Vagina (tissue), 2 donors: ENCODE data around the gene METTL16.
A peak's percentile ranks its signal among the peaks of the same experiment; 100 is the strongest.

ENCODE experiments used
- CTCF ChIP-seq, 3 experiments: fragments of 450-650 bp in 2 of 3; fragments of 200-600 bp in 1 of 3; sonication (generic) in 1 of 3; IDR thresholded peaks; one replicate each; pipeline ENCODE4 v1.5.1; 2017 to 2019; ENCODE audit warnings: antibody characterized with exemption in 3 of 3, mild to moderate bottlenecking in 2 of 3, moderate library complexity in 2 of 3
- POLR2A ChIP-seq, 2 donors: fragments of 450-650 bp; IDR thresholded peaks; one replicate each; pipeline ENCODE4 v1.6.1; 2017; ENCODE audit warnings: antibody characterized with exemption in 2 of 2, mild to moderate bottlenecking in 2 of 2, moderate library complexity in 2 of 2
- POLR2AphosphoS5 ChIP-seq, 2 donors: sonication (generic); formaldehyde crosslinking; IDR thresholded peaks; one replicate each; pipeline ENCODE4 v1.9.0; 2017; ENCODE audit warnings: antibody characterized with exemption in 2 of 2, mild to moderate bottlenecking in 2 of 2, low read depth in 1 of 2; ENCODE audit not compliant: insufficient read depth in 1 of 2

GRCh38 chr17:2406903-2407790 is 104.5 kb downstream of the METTL16 start:
- peak; percentile 79 to 92 for TF ChIP-seq POLR2AphosphoS5 (IDR thresholded peaks at IDR 0.05; ENCODE audit: insufficient read depth in 1 of 2, low read depth in 1 of 2)
- TF ChIP-seq CTCF (IDR thresholded peaks at IDR 0.05), result no peak
- TF ChIP-seq POLR2A (IDR thresholded peaks at IDR 0.05), result peak in 1 of 2 donors; percentile 37
